ENCODE data around the gene SLC6A6. TPM values are rescaled to one million over a fixed set of nuclear protein-coding genes. Genes with fewer than 3 reads are reported as not detected.

Gene SLC6A6
- total RNA-seq, 2 experiments from 2014 or later, result 43.4 to 48.8 TPM

DNA sequence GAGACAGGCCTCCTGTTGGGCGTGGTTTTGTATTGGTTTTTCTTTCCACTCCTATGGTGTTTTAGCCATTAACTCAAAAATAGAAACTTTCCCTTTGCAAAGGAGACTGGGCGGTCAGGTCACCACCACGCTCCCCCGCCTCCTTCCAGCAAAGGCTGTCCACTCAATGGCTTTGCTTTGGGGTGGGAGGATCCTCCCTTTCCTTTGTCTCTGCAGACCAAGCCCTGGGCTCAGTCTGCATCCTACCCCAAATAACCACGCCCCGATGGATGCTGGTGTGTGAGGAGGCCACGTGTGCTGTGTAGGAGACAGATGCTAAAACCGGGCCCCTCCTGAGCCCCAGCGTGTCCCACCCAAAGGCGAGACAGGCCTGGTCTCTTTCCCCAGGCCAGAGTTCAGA is 69.3 kb downstream of the SLC6A6 start:
- no peak overlapping the region for H3K4me3 Mint-ChIP-seq
- H3K9me3 Mint-ChIP-seq, result no peaks in the 10 kb centered on the region
- ChIA-PET POLR2A (no interaction called here), CTCF (no interaction called here)
- no peaks in the 10 kb centered on the region for H3K27me3 Mint-ChIP-seq
- TF ChIP-seq, protein P1, sequence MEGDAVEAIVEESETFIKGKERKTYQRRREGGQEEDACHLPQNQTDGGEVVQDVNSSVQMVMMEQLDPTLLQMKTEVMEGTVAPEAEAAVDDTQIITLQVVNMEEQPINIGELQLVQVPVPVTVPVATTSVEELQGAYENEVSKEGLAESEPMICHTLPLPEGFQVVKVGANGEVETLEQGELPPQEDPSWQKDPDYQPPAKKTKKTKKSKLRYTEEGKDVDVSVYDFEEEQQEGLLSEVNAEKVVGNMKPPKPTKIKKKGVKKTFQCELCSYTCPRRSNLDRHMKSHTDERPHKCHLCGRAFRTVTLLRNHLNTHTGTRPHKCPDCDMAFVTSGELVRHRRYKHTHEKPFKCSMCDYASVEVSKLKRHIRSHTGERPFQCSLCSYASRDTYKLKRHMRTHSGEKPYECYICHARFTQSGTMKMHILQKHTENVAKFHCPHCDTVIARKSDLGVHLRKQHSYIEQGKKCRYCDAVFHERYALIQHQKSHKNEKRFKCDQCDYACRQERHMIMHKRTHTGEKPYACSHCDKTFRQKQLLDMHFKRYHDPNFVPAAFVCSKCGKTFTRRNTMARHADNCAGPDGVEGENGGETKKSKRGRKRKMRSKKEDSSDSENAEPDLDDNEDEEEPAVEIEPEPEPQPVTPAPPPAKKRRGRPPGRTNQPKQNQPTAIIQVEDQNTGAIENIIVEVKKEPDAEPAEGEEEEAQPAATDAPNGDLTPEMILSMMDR (IDR thresholded peaks at IDR 0.05), result no peak
- intact Hi-C loops (cut with micrococcal nuclease), result no loop called here
- DNase-seq (no peak), ATAC-seq (no peak)
- H3K36me3 Mint-ChIP-seq (ENCODE audit: low read depth), result peaks cover 27% of the 10 kb centered on the region
- no peaks in the 10 kb centered on the region for H3K4me1 Mint-ChIP-seq (ENCODE audit: low read depth)
- H3K27ac Mint-ChIP-seq, result no peak overlapping the region

DNA sequence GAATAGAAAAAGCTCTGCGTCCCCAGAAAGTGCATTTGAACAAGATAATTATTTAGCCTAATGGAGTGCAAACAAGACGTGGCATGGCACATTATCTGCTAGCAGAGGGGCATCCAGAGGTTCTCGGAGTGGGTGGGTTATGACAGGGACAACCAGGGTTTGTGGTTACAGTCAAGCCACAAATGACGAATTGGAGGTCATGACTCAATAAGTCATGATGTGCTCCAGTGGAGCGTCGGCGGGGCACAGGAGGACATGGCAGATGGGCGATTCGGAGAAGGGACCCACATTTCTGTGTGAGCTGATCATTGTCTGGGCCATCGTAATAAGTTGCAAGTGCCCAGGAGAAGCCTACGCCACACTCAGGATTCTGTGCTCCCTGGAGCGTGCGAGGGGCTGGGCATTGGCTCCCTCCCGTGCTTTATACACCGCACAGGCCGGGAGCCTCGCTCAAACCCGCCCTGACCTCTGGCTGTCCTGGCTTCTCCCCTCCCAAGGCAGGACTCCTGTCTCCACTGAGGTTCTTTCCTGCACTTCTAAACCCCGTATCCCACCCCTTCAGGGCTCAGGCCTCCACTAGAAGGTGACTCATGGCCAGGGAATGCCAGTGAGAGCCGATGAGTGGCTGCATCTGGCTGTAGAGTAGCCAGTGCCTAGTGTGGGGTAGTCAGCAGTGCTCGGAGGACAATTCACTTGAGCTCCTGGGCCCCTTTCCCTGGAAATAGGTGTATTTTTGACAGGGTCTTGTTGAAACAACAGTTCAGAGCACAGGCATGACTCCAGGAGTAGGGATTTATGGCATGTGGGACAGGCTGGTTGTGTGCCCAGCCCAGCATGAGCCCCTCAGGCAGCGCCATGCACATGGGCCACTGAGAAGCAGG is 70.3 kb downstream of the SLC6A6 start:
- CTCF ChIA-PET, result no interaction called here
- TF ChIP-seq, protein P1 (IDR thresholded peaks at IDR 0.05), result no peak
- Mint-ChIP-seq H3K4me3 (no peak overlapping the region), H3K9me3 (no peaks in the 10 kb centered on the region), H3K36me3 (ENCODE audit: low read depth) (peaks cover 22% of the 10 kb centered on the region), H3K27ac (no peak overlapping the region), H3K4me1 (ENCODE audit: low read depth) (no peaks in the 10 kb centered on the region), H3K27me3 (no peaks in the 10 kb centered on the region)
- ATAC-seq, result peak; percentile 30
- intact Hi-C loops (cut with micrococcal nuclease), result no loop called here
- peak; percentile 36 for DNase-seq
- POLR2A ChIA-PET, result interaction anchor here (0.6 kb wide), 1 partner anchor 166 kb away, joined by 3 read pairs; no protein-coding TSS in a partner anchor

DNA sequence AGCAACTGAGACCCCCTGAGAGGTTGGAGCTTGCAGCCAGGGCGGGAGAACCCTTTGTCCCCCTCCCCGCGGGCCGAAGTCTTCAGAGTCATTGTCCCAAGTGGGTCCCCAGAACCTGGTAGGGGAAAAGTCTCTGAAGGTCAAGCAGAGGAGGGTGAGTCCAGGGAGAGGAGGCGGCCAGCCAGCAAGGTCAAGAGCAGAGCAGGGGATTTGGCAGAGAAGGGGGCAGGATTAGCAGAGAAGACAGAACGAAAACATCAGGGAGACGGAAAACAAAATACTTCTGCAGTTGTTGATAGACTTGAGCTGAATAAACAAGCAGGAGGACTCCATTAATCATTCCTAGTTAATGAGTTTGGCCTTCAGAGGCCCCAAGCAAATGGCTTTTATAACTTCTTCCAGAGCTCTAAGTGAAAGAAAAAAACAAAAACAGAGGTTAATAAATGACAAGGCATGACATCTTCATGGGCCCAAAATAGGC is 71.0 kb downstream of the SLC6A6 start:
- POLR2A ChIA-PET, result no interaction called here
- Mint-ChIP-seq H3K9me3 (no peaks in the 10 kb centered on the region), H3K27ac (no peak overlapping the region), H3K4me3 (no peak overlapping the region), H3K4me1 (ENCODE audit: low read depth) (no peaks in the 10 kb centered on the region), H3K27me3 (no peaks in the 10 kb centered on the region), H3K36me3 (ENCODE audit: low read depth) (peaks cover 22% of the 10 kb centered on the region)
- CTCF ChIA-PET, result no interaction called here
- DNase-seq (no peak), ATAC-seq (no peak)
- intact Hi-C loops (cut with micrococcal nuclease), result no loop called here
- TF ChIP-seq, protein P1 (IDR thresholded peaks at IDR 0.05), result no peak

DNA sequence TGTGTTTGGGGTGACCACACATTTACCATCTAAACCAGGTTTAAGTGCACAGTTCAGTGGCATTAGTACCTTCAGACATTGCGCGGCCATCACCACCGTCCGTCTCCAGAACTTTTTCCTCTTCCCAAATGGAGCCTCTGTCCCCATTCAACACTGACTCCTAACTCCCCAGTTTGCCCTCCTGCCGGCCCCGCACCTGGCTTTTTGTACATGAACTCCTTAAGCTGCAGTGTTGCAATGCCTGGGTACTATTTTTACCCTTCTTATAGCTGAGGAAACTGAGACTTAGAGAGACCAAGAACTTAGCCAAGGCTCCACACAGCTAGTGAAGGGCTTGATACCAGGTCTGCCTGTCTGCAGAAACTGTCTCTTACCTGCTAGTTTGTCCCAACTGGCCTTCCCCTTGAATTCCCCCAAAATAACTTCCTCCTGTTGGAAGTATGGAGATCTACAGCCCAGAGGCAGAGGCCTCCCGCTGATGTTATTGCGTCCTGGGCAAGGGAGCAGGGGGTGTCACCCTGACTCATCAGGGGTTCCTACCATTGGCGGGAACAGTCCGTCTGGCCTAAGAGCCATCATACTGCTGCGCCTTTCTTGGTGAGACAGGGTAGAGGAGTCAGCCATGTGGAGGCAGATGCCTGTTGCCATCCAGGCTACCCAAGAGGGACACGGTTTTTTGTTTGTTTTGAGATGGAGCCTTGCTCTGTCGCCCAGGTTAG is 72.1 kb downstream of the SLC6A6 start:
- DNase-seq (no peak), ATAC-seq (no peak)
- Mint-ChIP-seq H3K36me3 (ENCODE audit: low read depth) (peaks cover 31% of the 10 kb centered on the region), H3K4me3 (no peak overlapping the region), H3K4me1 (ENCODE audit: low read depth) (no peaks in the 10 kb centered on the region), H3K27me3 (no peaks in the 10 kb centered on the region), H3K27ac (no peak overlapping the region), H3K9me3 (no peaks in the 10 kb centered on the region)
- intact Hi-C loops (cut with micrococcal nuclease), result no loop called here
- TF ChIP-seq, protein P1 (IDR thresholded peaks at IDR 0.05), result no peak
- POLR2A ChIA-PET, result interaction anchor here (0.6 to 0.7 kb wide), 2 partner anchors 35 to 177 kb away, joined by 3 read pairs; partner anchors contain the start of gene CCDC174
- CTCF ChIA-PET, result interaction anchor here (1.2 to 2.0 kb wide), 3 partner anchors 7 to 271 kb away, joined by 3 to 5 read pairs (median 4); partner anchors contain the start of gene SLC6A6
